H1 (cell line): ENCODE results near the gene ZNF524. TPM values are rescaled to one million over a fixed set of nuclear protein-coding genes. Genes with fewer than 3 reads are reported as not detected.

Experiments used
- CTCF ChIA-PET: fragments of 300-600 bp; sonication (Branson Sonifier 250); formaldehyde crosslinking; loops from one replicate; lab custom pipeline; 2021; ENCODE audit not compliant: partially characterized antibody; lab: Charles Lee
- POLR2A ChIA-PET: fragments of 300-600 bp; sonication (Branson Sonifier 250); formaldehyde crosslinking; loops from one replicate; lab custom pipeline; 2021; ENCODE audit warnings: inconsistent platforms; ENCODE audit not compliant: partially characterized antibody; lab: Charles Lee
- DNase-seq, 2 experiments: peaks; one replicate each; pipeline versions ENCODE4 v3.0.0 to v3.0.0-alpha.2; 2010 to 2022; ENCODE audit warnings: low spot score in 2 of 2, low read depth in 1 of 2, mixed read lengths in 1 of 2
- FAIRE-seq: peaks from 2 replicates; lab custom pipeline; 2011; peaks lifted over from hg19 to GRCh38; lab: Jason Lieb, UNC
- H2AFZ ChIP-seq: 2 replicates; pipeline ENCODE4 v1.8.1; 2012; ENCODE audit warnings: low read length, inconsistent platforms
- H2AK5ac ChIP-seq: 2 replicates; pipeline ENCODE4 v1.6.1; 2013; ENCODE audit warnings: low read depth, low read length
- H2BK120ac ChIP-seq: replicated peaks from 2 replicates; pipeline ENCODE3; 2013; ENCODE audit warnings: low read depth, low read length, inconsistent platforms
- H2BK12ac ChIP-seq: 2 replicates; pipeline ENCODE4 v1.6.1; 2013; ENCODE audit warnings: low read depth, low read length
- H2BK15ac ChIP-seq: 2 replicates; pipeline ENCODE4 v1.6.1; 2013; ENCODE audit warnings: low read length
- H2BK20ac ChIP-seq: 2 replicates; pipeline ENCODE4 v1.6.1; 2013; ENCODE audit warnings: low read length
- H2BK5ac ChIP-seq: 2 replicates; pipeline ENCODE4 v1.6.1; 2013; ENCODE audit warnings: low read depth, low read length
- H3K14ac ChIP-seq: 2 replicates; pipeline ENCODE4 v1.6.1; 2013; ENCODE audit warnings: inconsistent platforms; ENCODE audit not compliant: insufficient read length
- H3K18ac ChIP-seq: 2 replicates; pipeline ENCODE4 v1.6.1; 2013; ENCODE audit warnings: low read length; ENCODE audit errors: extremely low read depth
- H3K23ac ChIP-seq: 2 replicates; pipeline ENCODE4 v1.6.1; 2013; ENCODE audit warnings: inconsistent platforms; ENCODE audit not compliant: insufficient read length
- H3K23me2 ChIP-seq: 2 replicates; pipeline ENCODE4 v1.6.1; 2013; ENCODE audit warnings: low read depth, low read length
- H3K27ac ChIP-seq: 2 replicates; pipeline ENCODE4 v1.6.1; 2011; ENCODE audit warnings: low read depth, low read length, inconsistent platforms
- H3K27me3 ChIP-seq, 4 experiments: replicated peaks in 1 of 4; 1 replicate in 1 of 4; 2 replicates in 3 of 4; pipeline versions ENCODE4 v1.6.1 to v1.8.1; 2011 to 2013; ENCODE audit warnings: low read length in 3 of 4, mild to moderate bottlenecking in 3 of 4, inconsistent platforms in 2 of 4, mixed read lengths in 2 of 4, moderate library complexity in 1 of 4; ENCODE audit not compliant: control insufficient read depth in 3 of 4, insufficient read depth in 3 of 4; ENCODE audit errors: extremely low read depth in 1 of 4
- H3K36me3 ChIP-seq, 4 experiments: 2 replicates each; pipeline versions ENCODE4 v1.6.1 to v1.8.1; 2011 to 2013; ENCODE audit warnings: mild to moderate bottlenecking in 4 of 4, low read length in 3 of 4, moderate library complexity in 2 of 4, control low read depth in 1 of 4, inconsistent platforms in 1 of 4; ENCODE audit not compliant: insufficient read depth in 4 of 4, control insufficient read depth in 2 of 4
- H3K4ac ChIP-seq: replicated peaks from 2 replicates; pipeline ENCODE3; 2013; ENCODE audit warnings: low read length, low read depth, mixed read lengths, inconsistent platforms; ENCODE audit not compliant: insufficient read length
- H3K4me1 ChIP-seq, 4 experiments: replicated peaks in 1 of 4; 1 replicate in 1 of 4; 2 replicates in 3 of 4; pipeline versions ENCODE4 v1.6.1 to v1.8.1; 2011 to 2013; ENCODE audit warnings: low read length in 3 of 4, inconsistent platforms in 2 of 4, mixed read lengths in 1 of 4; ENCODE audit not compliant: insufficient read depth in 4 of 4, control insufficient read depth in 3 of 4
- H3K4me2 ChIP-seq, 2 experiments: 2 replicates each; pipeline versions ENCODE4 v1.6.1 to v1.8.1; 2011 to 2013; ENCODE audit warnings: low read depth in 2 of 2, low read length in 2 of 2, control low read depth in 1 of 2, inconsistent platforms in 1 of 2, mild to moderate bottlenecking in 1 of 2; ENCODE audit not compliant: insufficient read depth in 1 of 2
- H3K4me3 ChIP-seq, 4 experiments: fragments of 200-600, 300-600 bp in 1 of 4; sonication (generic), shearing (Covaris generic), sonication (Bioruptor Twin) in 1 of 4; 2 replicates each; pipeline versions ENCODE4 v1.5.1 to v1.8.1; 2011 to 2016; ENCODE audit warnings: low read length in 4 of 4, low read depth in 3 of 4, control low read depth in 2 of 4, inconsistent platforms in 2 of 4, mild to moderate bottlenecking in 2 of 4, mixed read lengths in 1 of 4, moderate library complexity in 1 of 4; ENCODE audit not compliant: insufficient read depth in 2 of 4; ENCODE audit errors: extremely low read depth in 1 of 4
- H3K56ac ChIP-seq: replicated peaks from 2 replicates; pipeline ENCODE3; 2013; ENCODE audit warnings: low read depth, mild to moderate bottlenecking, mixed read lengths, low read length, inconsistent platforms; ENCODE audit not compliant: insufficient read length
- H3K79me1 ChIP-seq: 2 replicates; pipeline ENCODE4 v1.6.1; 2013; ENCODE audit warnings: low read depth, low read length, control low read depth
- H3K79me2 ChIP-seq, 2 experiments: 2 replicates each; pipeline versions ENCODE4 v1.6.1 to v1.8.1; 2012 to 2013; ENCODE audit warnings: low read length in 2 of 2, mild to moderate bottlenecking in 2 of 2, inconsistent platforms in 1 of 2; ENCODE audit not compliant: insufficient read depth in 2 of 2, control insufficient read depth in 1 of 2
- H3K9ac ChIP-seq, 4 experiments: replicated peaks in 1 of 4; 1 replicate in 1 of 4; 2 replicates in 3 of 4; pipeline versions ENCODE4 v1.6.1 to v1.8.1; 2011 to 2013; ENCODE audit warnings: low read depth in 3 of 4, low read length in 3 of 4, control low read depth in 2 of 4, mild to moderate bottlenecking in 2 of 4, moderate library complexity in 2 of 4, inconsistent platforms in 1 of 4; ENCODE audit errors: extremely low read depth in 1 of 4
- H3K9me3 ChIP-seq, 2 experiments: 2 replicates each; pipeline versions ENCODE4 v1.6.1 to v1.8.1; 2012 to 2013; ENCODE audit warnings: mild to moderate bottlenecking in 2 of 2, moderate library complexity in 2 of 2, control low read depth in 1 of 2, inconsistent platforms in 1 of 2, low read depth in 1 of 2, low read length in 1 of 2, mixed read lengths in 1 of 2; ENCODE audit not compliant: insufficient read depth in 2 of 2
- H4K20me1 ChIP-seq, 2 experiments: replicated peaks in 1 of 2; 2 replicates each; pipeline versions ENCODE3 to v1.8.1; 2011 to 2013; ENCODE audit warnings: inconsistent platforms in 2 of 2, low read length in 2 of 2, mild to moderate bottlenecking in 1 of 2; ENCODE audit not compliant: insufficient read depth in 2 of 2, control insufficient read depth in 1 of 2
- H4K5ac ChIP-seq: 2 replicates; pipeline ENCODE4 v1.6.1; 2013; ENCODE audit warnings: low read length, low read depth, mixed read lengths, inconsistent platforms; ENCODE audit not compliant: insufficient read length
- H4K8ac ChIP-seq: 2 replicates; pipeline ENCODE4 v1.8.0; 2013; ENCODE audit warnings: mild to moderate bottlenecking, moderate library complexity, low read length, inconsistent platforms; ENCODE audit not compliant: insufficient read depth; ENCODE audit errors: extremely low read depth
- H4K91ac ChIP-seq: replicated peaks from 2 replicates; pipeline ENCODE3; 2013; ENCODE audit warnings: low read length, mixed read lengths, inconsistent platforms; ENCODE audit not compliant: insufficient read length
- BCL11A ChIP-seq, 2 experiments: IDR thresholded peaks; one replicate each; pipeline ENCODE4 v1.6.1; 2011; ENCODE audit warnings: low read depth in 2 of 2, low read length in 2 of 2, mild to moderate bottlenecking in 2 of 2
- HDAC2 ChIP-seq, 2 experiments: fragments of 300-600 bp in 1 of 2; sonication (generic) in 1 of 2; IDR thresholded peaks; 2 replicates each; pipeline ENCODE4 v1.6.1; 2011 to 2012; ENCODE audit warnings: low read depth in 2 of 2, low read length in 2 of 2, mild to moderate bottlenecking in 2 of 2, moderate library complexity in 2 of 2, borderline replicate concordance in 1 of 2, inconsistent platforms in 1 of 2
- KDM5A ChIP-seq: fragments of 200-600 bp; IDR thresholded peaks from 2 replicates; pipeline ENCODE4 v1.7.1; 2012; ENCODE audit warnings: mild to moderate bottlenecking, low read length, inconsistent platforms, mixed read lengths
- MAFK ChIP-seq: IDR thresholded peaks from 2 replicates; pipeline ENCODE4 v1.6.1; 2012; ENCODE audit warnings: low read depth, mild to moderate bottlenecking, improper control_type of control experiment, low read length
- SIN3A ChIP-seq, 2 experiments: IDR thresholded peaks in 1 of 2; conservative IDR thresholded peaks in 1 of 2; 2 replicates each; pipeline ENCODE4 v1.6.1; 2011 to 2012; ENCODE audit warnings: low read length in 2 of 2, improper control_type of control experiment in 1 of 2, low read depth in 1 of 2, mild to moderate bottlenecking in 1 of 2
- SIRT6 ChIP-seq: IDR thresholded peaks from one replicate; pipeline ENCODE4 v1.7.1; 2012; ENCODE audit warnings: low read length, inconsistent platforms
- SIX5 ChIP-seq: IDR thresholded peaks from 2 replicates; pipeline ENCODE4 v1.6.1; 2011; ENCODE audit warnings: mild to moderate bottlenecking, low read depth, low read length
- TBP ChIP-seq: IDR thresholded peaks from 2 replicates; pipeline ENCODE4 v1.6.1; 2011; ENCODE audit warnings: low read depth, low read length, improper control_type of control experiment
- WGBS, 2 experiments: shearing (Covaris generic) in 1 of 2; methylation state at CpG; one replicate each; pipeline versions ENCODE4 v1.1.6 to v1.1.7; 2013 to 2015; ENCODE audit warnings: low lambda C conversion rate in 2 of 2, mixed read lengths in 2 of 2, inconsistent platforms in 1 of 2, low coverage in 1 of 2, missing lambda C conversion rate in 1 of 2; ENCODE audit not compliant: insufficient replicate concordance in 2 of 2, insufficient coverage in 1 of 2, insufficient read length in 1 of 2; ENCODE audit errors: extremely low coverage in 1 of 2, missing lambda C conversion rate in 1 of 2; 5-methylcytosine and 5-hydroxymethylcytosine counted together
- polyA plus RNA-seq, 7 experiments: library from polyadenylated mRNA; depleted of rRNA in 3 of 7; stranded (reverse) in 5 of 7; unstranded in 2 of 7; fragments of >200 nt in 5 of 7; fragments of 200-250 nt in 2 of 7; gene quantifications; 1 replicate in 5 of 7; 2 replicates in 1 of 7; 4 replicates in 1 of 7; pipeline versions ENCODE4 v1.2.1 to v1.2.3, GENCODE V29; 2011 to 2013; ENCODE audit warnings: missing spikeins in 2 of 7, mixed read lengths in 2 of 7
- total RNA-seq: library from RNA; stranded (reverse); fragmentation: NEBNext Ultra II Directional; extraction: Animal tissue kit (Norgen Biotek cat#: 25700); gene quantifications from 2 replicates; pipeline ENCODE4 v1.2.1, GENCODE V29; 2021
- TF ChIP-seq, protein P1 (sequence below): IDR thresholded peaks from 2 replicates; pipeline ENCODE4 v1.6.1; 2012; ENCODE audit warnings: inconsistent platforms

ZNF524 gene
- total and polyA plus RNA-seq, 2 of the 8 experiments (the other 6 are each of a cell fraction or from before 2014, with no cell fraction given) = 4.4 to 4.7 TPM

DNA sequence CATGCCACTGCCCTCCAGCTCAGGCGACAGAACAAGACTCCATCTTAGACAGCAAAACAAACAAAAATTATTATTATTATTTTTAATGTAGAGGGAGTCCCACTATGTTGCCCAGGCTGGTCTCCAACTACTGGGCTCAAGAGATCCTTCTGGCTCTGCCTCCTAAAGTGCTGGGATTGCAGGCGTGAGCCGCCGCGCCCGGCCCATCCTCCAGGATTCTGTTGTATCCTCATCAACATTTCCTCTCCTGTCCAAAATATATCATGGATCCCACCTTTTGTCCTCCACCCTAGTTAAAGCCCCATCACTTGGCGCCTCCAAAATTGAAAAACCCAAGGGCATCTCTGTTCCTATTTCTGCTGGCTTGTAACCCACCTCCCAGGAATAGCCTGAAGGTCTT, 23.0 kb downstream of the ZNF524 start:
- Histone ChIP-seq H3K27ac (no peak overlapping the region), H3K79me2 (no peaks in the 10 kb centered on the region), H3K23ac (no peak overlapping the region), H2AFZ (no peak overlapping the region), H4K8ac (no peak overlapping the region)
- TF ChIP-seq TBP (no peak), BCL11A (IDR thresholded peaks at IDR 0.05; ENCODE audit: low read depth in 2 of 2, low read length in 2 of 2) (no peak), HDAC2 (IDR thresholded peaks at IDR 0.05; ENCODE audit: borderline replicate concordance in 1 of 2, low read depth in 2 of 2, low read length in 2 of 2) (no peak), SIX5 (no peak), SIN3A (conservative IDR thresholded peaks at IDR 0.05 in 1 of 2, IDR thresholded peaks at IDR 0.05 in 1 of 2; ENCODE audit: low read depth in 1 of 2, low read length in 2 of 2) (no peak), KDM5A (no peak), MAFK (no peak), SIRT6 (no peak)
- TF ChIP-seq, protein P1, sequence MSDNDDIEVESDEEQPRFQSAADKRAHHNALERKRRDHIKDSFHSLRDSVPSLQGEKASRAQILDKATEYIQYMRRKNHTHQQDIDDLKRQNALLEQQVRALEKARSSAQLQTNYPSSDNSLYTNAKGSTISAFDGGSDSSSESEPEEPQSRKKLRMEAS = no peak
- TF ChIP-seq, all 59 proteins: peak for 0
- H3K4me2 ChIP-seq = no peak overlapping the region; a peak in 1 of 4 replicates
- H3K23me2 ChIP-seq = no peaks in the 10 kb centered on the region
- no peaks in the 10 kb centered on the region for H3K79me1 ChIP-seq
- H2BK5ac ChIP-seq = no peak overlapping the region
- peaks cover 1 to 5% of the 10 kb centered on the region in 2 experiments for H4K20me1 ChIP-seq
- CTCF ChIA-PET = interaction anchor here (0.8 to 8.0 kb wide), 3 partner anchors 9 to 30 kb away, joined by 3 to 38 read pairs (median 9); partner anchors contain the start of gene ZNF865
- H2AK5ac ChIP-seq = no peak overlapping the region
- no peaks in the 10 kb centered on the region for H3K27me3 ChIP-seq
- H2BK12ac ChIP-seq = no peak overlapping the region
- no peak overlapping the region for H3K14ac ChIP-seq
- WGBS, 2 experiments = 95% methylated on average over 7 of the region's 7 CpGs; no CpG with 5 or more reads in 1 of the 2 experiments
- H3K18ac ChIP-seq = no peak overlapping the region
- no peak for FAIRE-seq
- H3K9ac ChIP-seq = no peak overlapping the region
- no peak overlapping the region for H3K56ac ChIP-seq
- no peak overlapping the region for H2BK120ac ChIP-seq
- no peak overlapping the region for H2BK15ac ChIP-seq
- POLR2A ChIA-PET = interaction anchor here (0.9 to 6.8 kb wide), 7 partner anchors 10 to 24 kb away, joined by 3 to 32 read pairs (median 4); partner anchors contain the start of genes CCDC106, FIZ1 and ZNF865
- H2BK20ac ChIP-seq = no peak overlapping the region
- peaks cover 0 to 3% (median 0%) of the 10 kb centered on the region in 4 experiments; a peak in 3 of 7 replicates for H3K4me1 ChIP-seq
- H3K4ac ChIP-seq = no peak overlapping the region
- no peak overlapping the region for H4K91ac ChIP-seq
- peaks cover 0 to 11% (median 1%) of the 10 kb centered on the region in 4 experiments; a peak in 4 of 8 replicates for H3K36me3 ChIP-seq
- DNase-seq = no peak
- H3K9me3 ChIP-seq = no peaks in the 10 kb centered on the region
- H4K5ac ChIP-seq = no peak overlapping the region
- no peak overlapping the region for H3K4me3 ChIP-seq
